Nucleus accumbens (tissue), 56 donors: ENCODE measurements around the gene MFAP2.
A peak's percentile ranks its signal among the peaks of the same experiment; 100 is the strongest.

ENCODE experiments used
- DNase-seq, 56 donors: peaks; one replicate each; lab custom pipeline; 2025; lab: John Stamatoyannopoulos, UW

MFAP2 gene

DNA sequence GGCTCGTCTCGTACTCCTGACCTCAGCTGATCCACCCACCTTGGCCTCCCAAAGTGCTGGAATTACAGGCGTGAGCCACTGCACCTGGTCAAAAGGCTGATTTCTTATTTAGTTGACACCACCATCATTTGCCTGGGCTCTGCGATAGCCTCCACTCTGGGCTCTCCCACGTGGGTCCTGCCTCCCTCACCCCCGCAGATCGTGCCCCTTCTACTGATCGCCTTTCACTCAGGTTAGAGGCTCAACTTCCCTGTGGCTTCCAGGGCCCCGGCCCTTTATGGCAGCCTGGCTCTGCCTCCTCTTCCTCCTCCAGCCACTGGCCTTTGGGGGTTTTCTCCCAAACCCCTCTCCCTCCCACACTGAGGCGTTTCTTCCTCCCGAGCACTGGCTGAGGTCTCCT lies 2.5 kb upstream of the MFAP2 start:
- no peak for DNase-seq

DNA sequence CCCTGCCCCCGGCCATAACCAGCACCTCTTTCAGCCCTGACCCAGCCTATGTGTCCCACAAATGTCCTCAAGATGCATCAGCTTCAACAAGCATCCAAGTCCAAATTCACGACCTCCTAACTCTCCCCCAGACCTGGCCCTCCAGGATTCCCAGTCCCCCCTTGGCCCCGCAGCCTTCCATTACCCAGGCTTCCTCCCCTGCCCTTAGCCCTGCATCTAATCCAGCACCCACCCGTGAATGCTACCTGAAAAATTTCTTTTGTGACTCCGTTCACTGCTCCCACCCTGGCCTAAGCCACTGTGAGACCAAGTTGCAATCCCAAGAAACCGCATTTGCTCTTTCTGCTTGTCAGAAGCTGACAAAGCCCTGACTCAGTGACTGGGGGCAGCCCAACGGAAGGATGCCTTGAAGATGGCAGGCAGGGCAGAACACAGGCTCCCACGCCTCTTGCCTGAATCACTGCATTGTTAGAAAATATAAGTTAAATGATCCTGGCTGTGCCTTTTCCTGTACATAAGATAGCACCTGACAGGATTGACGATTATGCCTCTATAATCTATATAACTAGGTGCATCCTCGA lies 939 bp upstream of the MFAP2 start:
- DNase-seq: peak in 13 of 56 donors; percentile 11 to 67 (median 36)

DNA sequence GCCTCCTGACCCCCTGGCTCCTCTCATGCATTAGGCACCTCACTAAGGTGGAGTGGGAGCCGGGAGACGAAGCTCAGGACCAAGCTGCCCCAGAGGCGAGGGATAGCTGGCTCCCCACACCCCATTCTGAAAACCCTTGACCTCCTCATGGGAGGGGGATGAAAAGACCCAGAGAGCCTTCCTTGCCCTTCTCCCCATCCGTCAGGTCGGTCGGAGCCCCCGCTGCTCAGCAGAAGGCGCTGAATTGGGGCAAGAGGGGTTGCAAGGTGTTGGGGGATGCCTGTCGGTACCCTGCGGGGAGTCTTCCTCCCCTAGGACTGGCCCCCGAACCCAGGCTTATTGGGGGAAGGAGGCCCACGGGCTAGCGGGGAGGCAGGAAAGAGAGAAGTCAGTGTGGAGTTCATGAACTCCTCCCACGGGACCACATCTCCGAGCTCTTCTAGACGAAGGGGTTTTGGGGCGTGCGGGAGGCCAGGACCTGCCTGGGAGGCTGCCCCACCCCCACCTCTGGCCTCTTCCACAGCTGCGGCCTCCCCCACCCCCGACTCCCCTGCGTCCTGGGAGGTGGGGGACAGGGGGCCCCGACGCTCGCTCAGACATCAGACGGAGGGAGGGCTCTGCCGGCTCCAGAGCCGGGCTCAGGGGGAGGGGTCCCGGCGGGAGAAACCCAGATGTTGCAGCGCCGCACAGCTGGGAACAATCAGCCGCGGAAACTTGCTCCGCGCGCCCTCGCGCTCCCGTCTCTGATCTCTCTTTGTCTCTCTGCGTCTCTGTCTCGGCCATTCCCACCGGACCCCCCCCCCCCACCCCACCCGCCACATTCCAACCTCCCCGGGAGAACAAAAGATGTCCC lies 719 bp downstream of the MFAP2 start:
- no peak for DNase-seq

DNA sequence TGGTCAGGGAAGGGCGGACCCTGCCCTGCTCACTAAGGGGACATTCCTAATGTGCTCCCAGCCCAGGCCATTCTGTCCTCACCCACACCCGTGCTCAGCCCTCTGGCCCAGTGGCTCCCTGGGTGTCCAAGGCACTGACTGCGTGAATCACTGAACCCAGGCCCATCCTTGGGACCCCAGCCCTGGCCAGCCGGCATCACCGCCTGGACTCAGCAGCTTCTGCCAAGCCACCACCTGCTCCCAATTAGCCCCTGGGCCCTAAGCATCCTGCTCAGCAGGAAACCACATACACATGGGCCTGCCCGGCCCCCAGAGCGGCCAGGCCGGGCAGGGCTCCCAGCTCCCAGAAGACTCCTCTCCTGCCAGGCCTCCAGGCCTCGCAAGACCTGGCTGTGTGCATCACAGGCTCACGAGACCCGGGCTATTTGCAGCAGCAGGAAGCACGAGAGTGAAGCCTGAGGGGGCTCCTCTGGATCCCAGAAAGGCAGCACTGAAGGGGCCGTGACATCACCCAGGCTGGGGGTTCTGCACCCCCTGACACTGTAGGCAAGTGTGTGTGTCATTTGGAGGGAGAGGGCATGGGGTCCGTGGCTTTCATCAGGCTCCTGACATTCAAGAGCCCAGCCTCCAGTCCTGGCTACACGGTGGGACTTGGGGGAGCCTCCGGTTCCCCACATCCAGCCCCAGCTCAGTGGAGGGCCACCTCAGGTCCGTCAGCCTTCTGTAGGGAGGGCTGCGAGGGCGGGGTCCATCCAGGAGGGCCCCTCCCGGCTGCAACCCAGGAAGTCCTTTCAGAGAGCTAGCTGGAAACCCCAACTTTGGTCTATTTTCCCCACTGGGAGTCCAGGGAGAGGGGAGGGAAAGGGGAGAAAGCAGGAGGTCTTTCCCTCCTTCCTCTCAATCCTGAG lies 1.6 kb downstream of the MFAP2 start:
- DNase-seq: peak in 1 of 56 donors; percentile 21

DNA sequence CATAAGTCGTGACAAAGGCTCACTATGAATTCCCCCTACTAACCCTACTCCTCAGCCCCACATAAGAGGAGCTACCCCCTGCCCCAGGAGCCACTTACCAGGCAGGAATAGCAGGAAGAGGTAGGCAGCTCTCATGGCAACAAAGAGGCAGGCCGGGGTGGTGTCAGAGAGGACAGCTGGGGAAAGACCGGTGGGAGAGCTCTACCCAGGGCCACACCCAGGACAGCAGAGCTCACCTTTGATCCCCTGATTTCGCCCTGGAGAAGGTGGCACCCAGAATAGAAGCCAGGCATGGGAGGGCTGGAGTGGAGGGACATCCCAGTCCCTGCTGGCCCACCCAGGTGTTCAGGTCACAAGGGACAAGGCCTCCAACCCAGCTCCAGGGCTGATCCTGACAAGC lies 2.3 kb downstream of the MFAP2 start:
- DNase-seq: no peak

DNA sequence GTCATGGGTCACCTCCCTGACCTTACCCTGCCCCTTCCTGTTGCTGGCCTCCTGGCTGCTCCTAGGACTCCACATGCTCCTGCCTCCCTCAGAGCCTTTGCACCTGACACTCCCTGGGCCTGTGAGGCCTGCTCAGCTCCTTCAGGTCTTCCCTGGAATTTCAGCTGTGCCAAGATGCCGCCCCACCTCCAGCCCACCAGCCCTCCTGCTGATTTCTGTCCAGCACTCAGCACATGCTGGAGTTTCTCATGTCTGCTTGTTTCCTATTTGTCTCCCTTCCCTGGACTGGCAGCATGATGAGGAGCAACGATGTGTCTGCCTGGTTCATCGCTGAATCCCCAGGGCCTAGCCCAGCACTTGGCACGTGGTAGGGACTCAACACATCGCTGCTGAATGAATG lies 3.0 kb downstream of the MFAP2 start:
- no peak for DNase-seq

DNA sequence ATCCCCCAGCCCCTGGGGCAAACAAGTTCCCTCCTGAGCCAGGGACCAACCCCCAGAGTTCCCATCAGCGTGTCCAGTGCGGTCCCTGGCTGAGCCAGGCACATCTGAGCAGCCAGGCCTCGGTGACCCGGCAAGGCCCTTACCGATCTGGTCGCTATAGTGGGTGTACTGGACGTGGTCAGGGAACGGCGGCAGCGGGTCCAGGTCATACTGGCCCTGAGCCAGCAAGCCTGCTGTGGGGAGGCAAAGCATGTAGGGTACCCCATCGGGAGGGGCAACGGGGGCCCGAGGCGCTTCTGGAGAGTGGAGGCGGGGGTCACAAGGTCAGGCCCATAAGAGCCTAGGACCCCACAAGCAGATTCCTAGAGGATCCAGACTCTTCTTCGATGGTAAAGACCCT lies 3.5 kb downstream of the MFAP2 start:
- DNase-seq: no peak

DNA sequence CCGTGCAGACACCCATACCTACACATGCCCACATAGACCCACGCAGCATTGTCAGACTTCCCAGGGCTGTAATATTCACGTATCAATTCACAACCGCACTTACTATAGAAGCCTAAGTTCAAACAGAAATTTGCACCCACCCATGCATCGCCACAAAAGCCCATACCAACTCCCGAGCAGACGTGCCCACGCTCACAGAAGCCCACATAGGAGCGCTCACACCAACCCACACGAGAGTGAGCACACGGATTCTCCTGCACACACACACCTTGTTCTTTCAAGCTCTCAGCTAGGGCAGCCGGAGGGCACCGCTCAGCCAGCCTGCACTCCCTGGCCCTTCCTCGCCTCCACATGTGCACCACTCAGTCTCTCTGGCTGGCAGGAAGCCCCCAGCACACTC lies 4.6 kb downstream of the MFAP2 start:
- DNase-seq: peak in 3 of 56 donors; percentile 7 to 15 (median 14)

DNA sequence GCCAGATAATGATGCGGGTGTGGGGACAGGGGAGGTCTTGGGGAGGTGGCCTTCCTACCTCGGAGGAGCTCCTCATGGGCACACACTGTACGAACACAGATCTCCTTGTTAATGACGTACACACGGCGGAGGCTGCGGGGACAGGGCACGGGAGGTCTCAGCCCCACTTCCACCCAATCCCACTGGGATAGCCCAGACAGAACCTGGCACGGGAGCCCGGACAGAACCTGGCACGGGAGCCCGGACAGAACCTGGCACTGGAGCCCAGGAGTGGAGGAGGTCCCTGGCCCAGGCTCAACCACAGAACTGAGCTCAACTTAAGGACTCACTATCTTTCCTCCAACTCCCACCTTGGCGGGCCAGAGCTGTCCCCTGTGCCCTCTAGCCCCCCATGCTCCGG lies 5.2 kb downstream of the MFAP2 start:
- DNase-seq: no peak

DNA sequence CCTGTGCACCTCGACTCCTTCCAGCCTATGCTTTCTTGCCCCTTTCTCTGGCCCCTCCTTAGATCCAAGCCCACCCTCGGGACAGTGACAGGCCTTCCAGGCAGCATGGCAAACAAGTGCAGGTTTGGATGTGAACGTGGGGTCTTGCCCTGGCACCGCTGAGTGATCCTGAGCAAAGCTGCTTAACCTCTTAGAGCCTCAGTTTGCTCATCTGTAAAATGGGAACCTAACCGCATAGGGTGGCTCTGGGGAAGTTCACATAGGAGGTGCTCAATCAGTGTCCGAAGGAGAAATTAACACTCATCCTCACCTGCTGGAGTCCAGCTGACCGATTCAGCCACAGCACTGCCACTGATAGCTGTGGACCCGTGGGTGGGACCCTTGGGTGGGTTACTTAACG lies 7.2 kb downstream of the MFAP2 start:
- DNase-seq: no peak

DNA sequence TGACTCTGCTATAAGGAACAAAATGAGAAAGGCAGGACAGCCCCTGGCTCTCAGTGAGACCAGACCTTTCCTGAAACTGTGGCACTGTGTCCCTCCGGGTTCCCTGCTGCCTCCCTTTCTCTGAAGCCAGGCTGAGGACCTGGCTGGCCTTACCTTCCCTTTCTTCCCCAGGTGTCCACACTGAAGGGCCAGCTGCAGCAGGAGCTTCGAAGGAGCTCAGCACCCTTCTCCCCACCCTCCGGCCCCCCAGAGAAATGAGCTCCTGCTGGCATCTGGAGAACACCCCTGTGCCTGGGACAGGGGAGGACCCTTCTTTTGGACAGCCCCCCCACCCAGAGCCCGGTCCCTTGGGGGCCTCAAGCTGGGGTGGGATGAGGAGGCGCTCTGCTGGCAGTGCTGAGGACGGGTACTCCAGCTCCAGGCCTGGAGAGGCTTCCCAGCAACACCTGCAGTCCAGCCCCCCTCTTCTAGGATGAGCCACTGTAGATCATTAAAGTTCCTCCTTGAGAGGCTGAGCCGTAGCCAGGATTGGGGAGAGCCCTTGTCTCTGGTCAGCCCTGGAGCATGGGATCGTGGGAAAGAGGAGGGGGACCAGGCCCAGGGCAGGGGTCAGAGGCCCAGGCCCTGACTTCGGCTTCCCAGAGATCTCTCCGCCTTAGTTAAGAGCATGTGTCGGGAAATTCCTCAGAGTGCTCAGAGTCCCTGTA lies 8.1 kb downstream of the MFAP2 start:
- DNase-seq: no peak

DNA sequence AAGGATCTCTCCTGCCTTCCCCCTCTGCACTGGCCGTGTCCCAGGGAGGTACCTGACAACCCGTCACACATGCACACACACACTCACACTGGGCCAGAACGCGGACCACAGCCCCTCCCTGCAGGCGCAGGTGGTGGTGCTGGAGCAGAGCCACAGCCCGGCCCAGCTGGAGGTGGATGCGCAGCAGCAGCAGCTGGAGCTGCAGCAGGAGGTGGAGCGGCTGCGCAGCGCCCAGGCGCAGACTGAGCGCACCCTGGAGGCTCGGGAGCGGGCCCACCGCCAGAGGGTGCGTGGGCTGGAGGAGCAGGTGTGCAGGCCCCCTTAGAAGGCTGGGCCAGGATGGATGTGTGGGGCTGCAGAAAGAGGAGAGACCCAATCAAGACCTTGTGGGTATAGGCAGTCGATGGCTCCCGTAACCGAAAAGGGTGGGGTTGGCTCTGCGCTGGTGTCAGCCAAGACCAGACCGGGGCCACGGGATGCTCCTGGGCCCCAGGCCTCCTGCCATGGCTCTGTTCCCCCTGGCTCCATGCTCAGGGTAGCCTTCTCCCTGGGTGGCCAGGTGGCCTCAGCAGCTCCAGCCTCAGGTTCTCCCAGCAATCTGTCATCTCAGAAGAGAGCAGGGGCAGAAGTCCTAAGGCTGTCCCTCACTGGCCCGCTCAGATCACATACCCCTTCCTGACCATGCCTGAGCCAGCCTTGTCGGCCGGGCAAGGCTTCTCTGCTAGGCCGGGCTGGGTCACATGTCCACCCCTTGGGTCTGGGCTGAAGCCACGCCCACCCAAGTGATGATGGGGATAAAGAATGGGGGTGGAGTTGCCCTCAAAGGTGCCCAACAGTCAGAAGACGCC lies 8.9 kb downstream of the MFAP2 start:
- no peak for DNase-seq

DNA sequence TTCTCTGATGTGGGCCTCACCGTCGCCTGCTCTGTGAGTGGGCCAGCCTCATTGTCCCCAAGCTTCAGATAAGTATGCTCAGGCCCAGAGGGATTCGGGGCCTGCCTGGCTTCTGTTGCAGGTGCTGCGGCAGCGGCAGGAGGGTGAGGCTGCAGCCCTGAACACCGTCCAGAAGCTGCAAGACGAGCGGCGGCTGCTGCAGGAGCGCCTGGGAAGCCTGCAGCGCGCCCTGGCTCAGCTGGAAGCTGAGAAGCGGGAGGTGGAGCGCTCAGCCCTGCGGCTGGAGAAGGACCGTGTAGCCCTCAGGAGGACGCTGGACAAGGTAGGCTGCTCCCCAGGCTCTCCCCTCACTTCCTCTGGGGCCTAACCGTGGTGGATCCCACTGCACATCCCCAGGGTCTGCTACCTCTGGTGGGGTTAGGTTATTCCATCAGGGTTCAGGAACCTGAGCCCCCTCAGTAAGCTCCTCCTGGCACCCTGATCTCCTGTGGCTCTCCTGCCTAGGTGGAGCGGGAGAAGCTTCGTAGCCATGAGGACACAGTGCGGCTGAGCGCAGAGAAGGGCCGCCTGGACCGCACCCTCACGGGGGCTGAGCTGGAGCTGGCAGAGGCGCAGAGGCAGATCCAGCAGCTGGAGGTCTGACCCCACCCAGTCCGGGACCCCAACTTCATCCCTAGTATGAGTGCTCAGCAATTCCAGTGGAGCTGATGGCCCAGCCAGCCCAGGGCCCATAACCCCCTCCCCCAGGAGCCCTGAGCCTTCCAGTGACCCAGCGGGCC lies 10.1 kb downstream of the MFAP2 start:
- no peak for DNase-seq

DNA sequence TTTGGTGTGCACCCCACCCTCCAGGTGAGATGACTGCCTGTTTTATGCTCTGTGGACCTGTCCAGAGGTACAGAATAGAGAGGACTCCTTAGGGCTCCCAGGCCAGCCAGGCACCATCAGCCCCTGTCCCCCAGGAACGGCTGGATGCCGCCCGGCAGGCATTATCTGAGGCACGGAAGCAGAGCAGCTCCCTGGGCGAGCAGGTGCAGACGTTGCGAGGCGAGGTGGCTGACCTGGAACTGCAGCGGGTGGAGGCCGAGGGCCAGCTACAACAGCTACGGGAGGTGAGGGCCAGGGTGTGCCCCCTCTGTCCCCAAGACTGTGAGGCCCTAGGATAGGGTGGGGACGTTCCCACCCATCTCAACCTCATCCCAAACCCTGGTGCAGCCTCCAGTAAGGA lies 10.8 kb downstream of the MFAP2 start:
- DNase-seq: no peak

DNA sequence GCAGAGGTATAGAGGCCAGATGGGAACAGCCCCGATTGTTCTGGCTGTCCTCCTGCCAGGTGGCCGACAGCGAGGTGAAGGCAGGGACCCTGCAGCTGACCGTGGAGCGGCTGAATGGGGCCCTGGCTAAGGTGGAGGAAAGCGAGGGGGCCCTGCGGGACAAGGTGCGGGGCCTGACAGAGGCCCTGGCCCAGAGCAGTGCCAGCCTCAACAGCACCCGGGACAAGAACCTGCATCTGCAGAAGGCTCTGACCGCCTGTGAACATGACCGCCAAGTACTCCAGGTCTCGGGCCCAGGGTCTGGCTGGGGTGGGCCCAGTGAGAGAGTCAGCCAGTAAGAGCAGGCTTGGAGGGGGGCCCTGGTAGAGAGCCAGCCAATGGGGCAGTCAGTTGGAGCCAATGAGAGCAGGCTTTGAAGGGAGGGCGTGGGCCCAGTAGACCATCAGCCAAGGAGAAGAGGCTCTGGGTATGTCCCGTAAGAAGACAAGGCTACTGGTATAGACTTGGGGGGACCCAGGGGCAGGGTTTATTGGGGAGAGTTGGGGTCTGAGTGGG lies 11.3 kb downstream of the MFAP2 start:
- DNase-seq: no peak

DNA sequence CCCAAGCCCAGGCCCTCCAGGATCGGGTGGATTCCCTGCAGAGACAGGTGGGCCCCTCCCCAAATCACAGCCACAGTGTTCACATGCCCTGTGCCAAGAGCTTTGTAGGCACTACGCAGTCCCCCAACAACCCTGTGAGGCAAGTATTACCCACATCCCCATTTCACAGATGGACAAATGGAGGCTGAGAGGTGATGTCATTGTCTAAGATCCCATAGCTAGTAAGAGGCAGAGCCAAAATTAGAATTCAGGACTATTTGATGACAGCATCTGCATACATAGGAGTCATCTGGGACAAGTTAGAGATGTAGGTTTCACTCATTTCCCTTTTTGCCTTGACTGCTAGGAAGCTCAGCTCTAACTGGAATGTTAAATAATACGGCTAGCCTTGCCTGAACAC lies 12.0 kb downstream of the MFAP2 start:
- DNase-seq: no peak

DNA sequence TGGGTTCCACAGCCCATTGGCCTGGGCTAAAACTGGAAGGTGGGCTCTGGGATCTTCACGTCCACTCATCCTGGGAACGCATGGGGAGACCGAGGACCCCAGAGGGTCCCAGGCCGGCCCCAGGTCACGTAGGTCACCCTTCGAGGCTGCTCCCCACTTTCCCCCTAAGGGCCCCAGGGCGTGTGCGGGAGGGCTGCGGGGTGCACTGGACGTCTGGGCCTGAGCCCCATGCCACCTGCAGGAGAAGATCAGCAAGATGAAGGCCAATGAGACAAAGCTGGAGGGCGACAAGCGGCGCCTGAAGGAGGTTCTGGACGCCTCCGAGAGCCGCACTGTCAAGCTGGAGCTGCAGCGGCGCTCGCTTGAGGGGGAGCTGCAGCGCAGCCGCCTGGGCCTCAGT lies 12.5 kb downstream of the MFAP2 start:
- DNase-seq: no peak

DNA sequence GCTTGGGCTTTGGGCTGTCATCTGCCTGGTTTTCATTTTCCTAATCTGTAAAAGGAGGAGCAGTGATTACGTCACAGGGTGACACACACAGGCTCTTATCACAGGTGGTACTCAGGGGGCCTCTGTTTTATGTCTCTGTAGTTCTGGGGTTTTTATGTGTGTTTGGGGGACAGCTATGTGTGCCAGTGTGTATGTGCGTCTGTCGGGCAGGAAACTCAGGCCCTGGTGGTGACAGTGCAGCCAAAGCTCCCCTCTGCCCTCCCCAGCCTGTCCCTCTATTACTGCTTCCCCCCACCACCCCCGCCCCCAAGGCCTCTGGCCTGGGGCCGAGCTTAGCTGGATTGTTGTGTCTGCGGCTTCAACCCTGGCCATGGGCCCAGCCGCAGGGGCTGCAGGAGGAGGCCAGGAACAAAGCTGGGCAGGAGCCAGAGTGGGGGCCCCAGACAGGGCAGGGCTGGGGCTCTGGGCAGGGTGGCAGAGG lies 13.3 kb downstream of the MFAP2 start:
- peak in 33 of 56 donors; percentile 5 to 73 (median 26) for DNase-seq
